Lower leg skin (tissue), 4 donors: Measurements from ENCODE around the gene TCERG1L. TPM values are rescaled to one million over a fixed set of nuclear protein-coding genes. Genes with fewer than 3 reads are reported as not detected.

ENCODE experiments used
- DNase-seq, 2 donors: peaks; one replicate each; pipeline ENCODE4 v3.0.0-alpha.2; 2019; ENCODE audit warnings: low spot score in 2 of 2
- H3K4me3 ChIP-seq: fragments of 200-600 bp; sonication (generic); 2 replicates; pipeline ENCODE4 v1.5.1; 2017; ENCODE audit warnings: mild to moderate bottlenecking, low read depth; ENCODE audit not compliant: poor library complexity, severe bottlenecking
- POLR2A ChIP-seq, 2 donors: fragments of 450-650 bp; IDR thresholded peaks; one replicate each; pipeline ENCODE4 v1.6.1; 2016 to 2017; ENCODE audit warnings: antibody characterized with exemption in 2 of 2, mild to moderate bottlenecking in 1 of 2, moderate library complexity in 1 of 2
- WGBS, 2 donors: methylation state at CpG; one replicate each; pipeline ENCODE4 v1.1.5; 2018; 5-methylcytosine and 5-hydroxymethylcytosine counted together
- intact Hi-C: fragments of 100-400 bp; cut with DNase I; formaldehyde crosslinking; loops from one replicate; pipeline ENCODE4 v1.15.0; 2023; ENCODE audit warnings: low total_unique reads
- total RNA-seq, 4 donors: library from RNA; depleted of rRNA; stranded (reverse); fragments of >200 nt; gene quantifications; one replicate each; pipeline ENCODE4 v1.1.0, GENCODE V29; 2016
- TF ChIP-seq, protein P1 (sequence below), 3 donors: fragments of 450-650 bp; IDR thresholded peaks; one replicate each; pipeline ENCODE4 v1.5.1; 2016; ENCODE audit warnings: antibody characterized with exemption in 3 of 3, mild to moderate bottlenecking in 3 of 3, moderate library complexity in 2 of 3

Gene TCERG1L
- total RNA-seq, 4 donors from 2014 or later: 0.57 to 1.1 (median 0.90) TPM

- TF ChIP-seq, protein P1, sequence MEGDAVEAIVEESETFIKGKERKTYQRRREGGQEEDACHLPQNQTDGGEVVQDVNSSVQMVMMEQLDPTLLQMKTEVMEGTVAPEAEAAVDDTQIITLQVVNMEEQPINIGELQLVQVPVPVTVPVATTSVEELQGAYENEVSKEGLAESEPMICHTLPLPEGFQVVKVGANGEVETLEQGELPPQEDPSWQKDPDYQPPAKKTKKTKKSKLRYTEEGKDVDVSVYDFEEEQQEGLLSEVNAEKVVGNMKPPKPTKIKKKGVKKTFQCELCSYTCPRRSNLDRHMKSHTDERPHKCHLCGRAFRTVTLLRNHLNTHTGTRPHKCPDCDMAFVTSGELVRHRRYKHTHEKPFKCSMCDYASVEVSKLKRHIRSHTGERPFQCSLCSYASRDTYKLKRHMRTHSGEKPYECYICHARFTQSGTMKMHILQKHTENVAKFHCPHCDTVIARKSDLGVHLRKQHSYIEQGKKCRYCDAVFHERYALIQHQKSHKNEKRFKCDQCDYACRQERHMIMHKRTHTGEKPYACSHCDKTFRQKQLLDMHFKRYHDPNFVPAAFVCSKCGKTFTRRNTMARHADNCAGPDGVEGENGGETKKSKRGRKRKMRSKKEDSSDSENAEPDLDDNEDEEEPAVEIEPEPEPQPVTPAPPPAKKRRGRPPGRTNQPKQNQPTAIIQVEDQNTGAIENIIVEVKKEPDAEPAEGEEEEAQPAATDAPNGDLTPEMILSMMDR (IDR thresholded peaks at IDR 0.05): no peak
- TF ChIP-seq POLR2A (IDR thresholded peaks at IDR 0.05): no peak
- DNase-seq: no peak
- WGBS, 2 donors: 48 to 50% methylated on average over 4 of the region's 4 CpGs
- no peak overlapping the region for H3K4me3 ChIP-seq
- intact Hi-C loops: no loop called here
Observed at GRCh38 chr10:131223422-131223821, 88.1 kb downstream of the TCERG1L start.

DNA sequence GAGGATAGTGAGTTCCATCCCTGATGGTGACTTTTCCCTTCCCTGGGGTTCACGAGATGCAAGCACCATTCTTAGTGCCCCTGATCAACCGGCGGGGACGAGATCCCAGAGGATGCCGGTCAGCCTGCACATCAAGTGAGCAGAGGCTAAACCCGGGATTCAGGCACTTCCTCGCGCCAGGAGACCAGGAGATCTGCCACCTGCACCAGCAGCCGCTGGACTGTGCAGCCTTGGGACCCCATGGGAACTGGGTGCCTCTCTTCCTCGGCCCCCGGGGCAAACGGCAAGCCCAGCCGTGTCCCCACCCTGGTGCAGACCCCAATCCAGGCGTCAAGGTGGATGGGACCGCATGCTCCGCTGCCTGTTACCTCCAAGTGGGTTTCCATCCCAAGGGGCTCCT, 88.5 kb downstream of the TCERG1L start:
- TF ChIP-seq, protein P1 (IDR thresholded peaks at IDR 0.05): no peak
- no peak for TF ChIP-seq POLR2A (IDR thresholded peaks at IDR 0.05)
- H3K4me3 ChIP-seq: no peak overlapping the region
- intact Hi-C loops: no loop called here
- WGBS, 2 donors: 83 to 93% methylated on average over 16 of the region's 16 CpGs
- DNase-seq: no peak

DNA sequence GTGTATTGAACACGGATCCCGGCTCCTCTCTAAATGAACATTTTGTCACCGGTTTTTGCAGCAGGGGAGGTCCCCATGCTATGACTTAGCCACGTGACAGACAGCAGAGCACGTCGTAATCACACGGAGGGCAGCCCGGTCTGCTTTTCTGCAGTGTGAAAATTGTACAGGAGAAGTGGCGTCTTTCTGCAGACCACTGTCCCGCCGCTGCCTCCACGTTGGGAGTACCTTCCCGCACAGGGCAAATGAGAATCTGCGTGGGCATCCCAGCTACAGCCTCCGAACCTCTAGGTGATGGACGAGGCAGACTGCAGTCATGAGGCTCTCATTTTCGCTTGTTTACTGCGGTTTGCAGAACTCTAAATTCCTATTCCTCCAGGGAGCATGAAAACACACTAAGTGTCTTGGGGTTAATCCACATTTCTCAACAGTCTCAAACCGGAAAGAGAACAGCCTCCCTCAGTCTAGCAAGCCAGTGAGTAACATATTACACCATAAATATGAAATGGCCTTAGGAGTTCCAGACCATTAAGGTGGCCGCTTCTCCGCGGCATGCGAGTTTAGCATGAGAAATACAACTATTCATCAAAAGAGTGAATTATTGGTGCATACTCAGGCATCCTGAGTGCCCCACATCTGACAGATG, 89.8 kb downstream of the TCERG1L start:
- no peak for TF ChIP-seq POLR2A (IDR thresholded peaks at IDR 0.05)
- TF ChIP-seq, protein P1 (IDR thresholded peaks at IDR 0.05): no peak
- no peak overlapping the region for H3K4me3 ChIP-seq
- intact Hi-C loops: no loop called here
- WGBS, 2 donors: 77 to 80% methylated on average over 23 of the region's 23 CpGs
- no peak for DNase-seq

GRCh38 chr10:131220601-131221171, 90.8 kb downstream of the TCERG1L start:
- TF ChIP-seq, protein P1 (IDR thresholded peaks at IDR 0.05): no peak
- no peak for TF ChIP-seq POLR2A (IDR thresholded peaks at IDR 0.05)
- intact Hi-C loops: no loop called here
- no peak overlapping the region for H3K4me3 ChIP-seq
- no peak for DNase-seq
- 68 to 85% methylated on average over 7 to 11 of the region's 11 CpGs for WGBS, 2 donors

GRCh38 chr10:131219955-131220489, 91.5 kb downstream of the TCERG1L start:
- WGBS, 2 donors: 87 to 92% methylated on average over 15 of the region's 15 CpGs
- intact Hi-C loops: no loop called here
- H3K4me3 ChIP-seq: no peak overlapping the region
- DNase-seq: no peak
- TF ChIP-seq POLR2A (IDR thresholded peaks at IDR 0.05): no peak

- no peak for TF ChIP-seq POLR2A (IDR thresholded peaks at IDR 0.05)
- TF ChIP-seq, protein P1 (IDR thresholded peaks at IDR 0.05): no peak
- WGBS, 2 donors: 84 to 86% methylated on average over 10 of the region's 10 CpGs
- no peak for DNase-seq
- intact Hi-C loops: no loop called here
- no peak overlapping the region for H3K4me3 ChIP-seq
Observed at GRCh38 chr10:131219584-131219886, 92.0 kb downstream of the TCERG1L start.
